Hepatocyte (in vitro differentiated cells): Measurements from ENCODE around the gene EPHB1.

Source experiments
- EZH2 ChIP-seq: fragments of 200-600 bp; sonication (generic); IDR thresholded peaks from 2 replicates; pipeline ENCODE4 v1.6.1; 2016; ENCODE audit warnings: antibody characterized with exemption, mild to moderate bottlenecking, borderline replicate concordance
- EZH2phosphoT487 ChIP-seq: fragments of 200-600 bp; sonication (generic); IDR thresholded peaks from one replicate; pipeline ENCODE4 v1.6.1; 2018; ENCODE audit warnings: antibody characterized with exemption, mild to moderate bottlenecking, low read depth, moderate library complexity; ENCODE audit not compliant: unreplicated experiment, severe bottlenecking
- TF ChIP-seq, protein P1 (sequence below): fragments of 200-600 bp; sonication (generic); IDR thresholded peaks from 2 replicates; pipeline ENCODE4 v1.5.1; 2016; ENCODE audit warnings: antibody characterized with exemption, mild to moderate bottlenecking; ENCODE audit not compliant: poor library complexity

DNA sequence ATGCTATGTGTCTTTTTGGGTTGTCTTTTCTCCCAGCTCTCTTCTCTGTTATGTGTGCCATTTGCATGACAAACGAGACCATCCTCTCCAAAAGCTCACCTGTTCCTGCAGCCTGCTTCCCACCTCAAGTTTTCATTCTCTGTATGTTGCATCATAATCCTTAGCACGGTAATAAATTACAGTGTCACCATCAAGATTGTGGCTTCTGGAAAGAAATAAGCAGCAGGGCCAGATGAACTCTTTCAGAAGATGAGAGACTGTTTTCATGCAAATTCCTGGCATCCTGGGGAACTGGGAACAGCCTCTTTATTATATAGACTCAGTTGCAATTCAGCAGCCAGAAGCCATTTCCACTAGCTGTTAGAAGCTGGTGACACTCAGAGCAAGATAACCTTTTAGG is 436.7 kb downstream of the EPHB1 start:
- TF ChIP-seq EZH2 (no peak), EZH2phosphoT487 (no peak)
- TF ChIP-seq, protein P1, sequence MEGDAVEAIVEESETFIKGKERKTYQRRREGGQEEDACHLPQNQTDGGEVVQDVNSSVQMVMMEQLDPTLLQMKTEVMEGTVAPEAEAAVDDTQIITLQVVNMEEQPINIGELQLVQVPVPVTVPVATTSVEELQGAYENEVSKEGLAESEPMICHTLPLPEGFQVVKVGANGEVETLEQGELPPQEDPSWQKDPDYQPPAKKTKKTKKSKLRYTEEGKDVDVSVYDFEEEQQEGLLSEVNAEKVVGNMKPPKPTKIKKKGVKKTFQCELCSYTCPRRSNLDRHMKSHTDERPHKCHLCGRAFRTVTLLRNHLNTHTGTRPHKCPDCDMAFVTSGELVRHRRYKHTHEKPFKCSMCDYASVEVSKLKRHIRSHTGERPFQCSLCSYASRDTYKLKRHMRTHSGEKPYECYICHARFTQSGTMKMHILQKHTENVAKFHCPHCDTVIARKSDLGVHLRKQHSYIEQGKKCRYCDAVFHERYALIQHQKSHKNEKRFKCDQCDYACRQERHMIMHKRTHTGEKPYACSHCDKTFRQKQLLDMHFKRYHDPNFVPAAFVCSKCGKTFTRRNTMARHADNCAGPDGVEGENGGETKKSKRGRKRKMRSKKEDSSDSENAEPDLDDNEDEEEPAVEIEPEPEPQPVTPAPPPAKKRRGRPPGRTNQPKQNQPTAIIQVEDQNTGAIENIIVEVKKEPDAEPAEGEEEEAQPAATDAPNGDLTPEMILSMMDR = no peak
